Esophagus (tissue), 2 donors: ENCODE data around the gene ARL5C. TPM values are rescaled to one million over a fixed set of nuclear protein-coding genes. Genes with fewer than 3 reads are reported as not detected.

Source experiments
- H3K27ac ChIP-seq, 2 donors: one replicate each; pipeline ENCODE4 v1.5.1; 2013; ENCODE audit warnings: low read depth in 2 of 2, mild to moderate bottlenecking in 2 of 2, inconsistent platforms in 1 of 2, low read length in 1 of 2, moderate library complexity in 1 of 2
- H3K27me3 ChIP-seq, 2 donors: one replicate each; pipeline ENCODE4 v1.6.1; 2013; ENCODE audit warnings: low read length in 2 of 2, control low read depth in 1 of 2, mild to moderate bottlenecking in 1 of 2; ENCODE audit not compliant: insufficient read depth in 2 of 2, control insufficient read depth in 1 of 2
- H3K36me3 ChIP-seq, 2 donors: one replicate each; pipeline ENCODE4 v1.6.1; 2013; ENCODE audit warnings: low read length in 1 of 2; ENCODE audit not compliant: control insufficient read depth in 2 of 2, insufficient read depth in 2 of 2
- H3K4me1 ChIP-seq, 2 donors: one replicate each; pipeline ENCODE4 v1.6.1; 2013; ENCODE audit warnings: low read length in 1 of 2; ENCODE audit not compliant: control insufficient read depth in 2 of 2, insufficient read depth in 2 of 2
- H3K4me3 ChIP-seq, 2 donors: one replicate each; pipeline ENCODE4 v1.5.1; 2013; ENCODE audit warnings: low read length in 2 of 2, mild to moderate bottlenecking in 2 of 2, low read depth in 1 of 2, moderate library complexity in 1 of 2
- H3K9me3 ChIP-seq, 2 donors: one replicate each; pipeline ENCODE4 v1.6.1; 2013; ENCODE audit warnings: mild to moderate bottlenecking in 2 of 2, low read depth in 1 of 2, low read length in 1 of 2, moderate library complexity in 1 of 2; ENCODE audit not compliant: control insufficient read depth in 2 of 2, insufficient read depth in 1 of 2
- WGBS, 2 donors: extraction: QIAGEN DNeasy Blood & Tissue Kit; methylation state at CpG; one replicate each; pipeline ENCODE4 v1.1.7; 2013; 5-methylcytosine and 5-hydroxymethylcytosine counted together
- polyA plus RNA-seq, 2 donors: library from polyadenylated mRNA; stranded (reverse); fragments of 200-250 nt; gene quantifications; one replicate each; pipeline ENCODE4 v1.2.3, GENCODE V29; 2013
- donor health status: healthy with polysubstance abuse.
- donor health status: Bipolar disorder and iron deficiency.

ARL5C gene, protein sequence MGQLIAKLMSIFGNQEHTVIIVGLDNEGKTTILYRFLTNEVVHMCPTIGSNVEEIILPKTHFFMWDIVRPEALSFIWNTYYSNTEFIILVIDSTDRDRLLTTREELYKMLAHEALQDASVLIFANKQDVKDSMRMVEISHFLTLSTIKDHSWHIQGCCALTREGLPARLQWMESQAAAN
- not detected for polyA plus RNA-seq

- Histone ChIP-seq H3K9me3 (no peaks in the 10 kb centered on the region), H3K36me3 (no peaks in the 10 kb centered on the region), H3K27ac (no peak within 1 kb of the TSS), H3K4me3 (peak within 1 kb of the TSS; percentile 27 to 37), H3K4me1 (peaks cover 0 to 2% of the 10 kb centered on the region in 2 donors), H3K27me3 (no peaks in the 10 kb centered on the region)
- WGBS, 2 donors, result 69 to 75% methylated on average over 17 of the region's 17 CpGs
These were observed at the start of gene ARL5C for GRCh38 chr17:39165841-39166349. Gene ARL5C (minus strand): TSS chr17:39166161. CDS start chr17:39165760, 401 bp downstream.

DNA sequence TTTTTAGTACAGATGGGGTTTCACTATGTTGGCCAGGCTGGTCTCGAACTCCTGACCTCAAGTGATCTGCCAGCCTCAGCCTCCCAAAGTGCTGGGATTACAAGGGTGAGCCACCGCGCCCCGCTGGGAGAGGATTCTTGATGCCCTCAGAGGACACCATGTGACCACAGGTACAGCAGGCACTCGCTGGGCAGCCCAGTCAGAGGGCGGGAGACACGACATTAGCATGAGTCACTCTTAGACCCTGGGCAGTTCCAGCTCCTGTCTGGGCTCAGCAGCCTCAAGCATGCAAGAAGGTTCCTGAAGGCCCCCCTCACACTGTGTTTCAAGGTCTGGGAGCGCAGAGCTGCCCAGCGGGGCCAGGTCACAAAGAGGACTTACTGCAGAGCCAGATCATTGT lies 47.9 kb upstream of the ARL5C start:
- no peak overlapping the region for H3K27ac ChIP-seq
- H3K27me3 ChIP-seq, result no peaks in the 10 kb centered on the region
- 62 to 72% methylated on average over 9 of the region's 9 CpGs for WGBS, 2 donors
- H3K36me3 ChIP-seq, result no peaks in the 10 kb centered on the region
- H3K4me1 ChIP-seq, result peaks cover 3 to 17% of the 10 kb centered on the region in 2 donors
- H3K9me3 ChIP-seq, result no peaks in the 10 kb centered on the region
- H3K4me3 ChIP-seq, result no peak overlapping the region

GRCh38 chr17:39212841-39213480 lies 47.0 kb upstream of the ARL5C start:
- H3K4me1 ChIP-seq, result peaks cover 3 to 18% of the 10 kb centered on the region in 2 donors

GRCh38 chr17:39212195-39212810 lies 46.3 kb upstream of the ARL5C start:
- Histone ChIP-seq H3K4me1 (peaks cover 3 to 18% of the 10 kb centered on the region in 2 donors), H3K27ac (peak overlapping the region in 1 of 2 donors; percentile 13), H3K36me3 (no peaks in the 10 kb centered on the region), H3K27me3 (no peaks in the 10 kb centered on the region), H3K4me3 (no peak overlapping the region), H3K9me3 (no peaks in the 10 kb centered on the region)
- 58 to 68% methylated on average over 11 of the region's 11 CpGs for WGBS, 2 donors

More at GRCh38 chr17:39212841-39213480, 47.0 kb upstream of the ARL5C start:
- WGBS, 2 donors, result 46 to 58% methylated on average over 16 of the region's 16 CpGs
- Histone ChIP-seq H3K4me3 (no peak overlapping the region), H3K27me3 (no peaks in the 10 kb centered on the region), H3K27ac (peak overlapping the region in 1 of 2 donors; percentile 13), H3K9me3 (no peaks in the 10 kb centered on the region), H3K36me3 (no peaks in the 10 kb centered on the region)

DNA sequence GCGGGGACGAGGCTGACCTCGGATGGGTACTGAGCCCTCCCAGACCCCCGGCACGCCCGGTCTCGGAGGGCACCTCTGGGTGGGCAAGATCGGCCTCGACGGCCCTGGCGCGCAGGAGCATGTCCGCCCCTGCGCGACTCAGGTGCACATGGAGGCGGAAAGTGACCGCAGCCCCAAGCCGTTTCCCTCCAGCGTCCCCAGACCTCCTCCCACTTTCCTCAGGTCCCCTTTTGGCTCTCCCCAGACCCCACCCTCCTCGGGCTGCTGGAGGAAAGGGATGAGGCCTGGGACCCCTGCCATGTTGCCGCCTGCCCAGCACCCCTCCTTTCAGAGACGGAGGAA lies 44.1 kb upstream of the ARL5C start:
- H3K36me3 ChIP-seq, result peaks cover 0 to 2% of the 10 kb centered on the region in 2 donors
- no peak overlapping the region for H3K27ac ChIP-seq
- 12 to 15% methylated on average over 22 of the region's 22 CpGs for WGBS, 2 donors
- H3K27me3 ChIP-seq, result no peaks in the 10 kb centered on the region
- peaks cover 3 to 18% of the 10 kb centered on the region in 2 donors for H3K4me1 ChIP-seq
- H3K9me3 ChIP-seq, result no peaks in the 10 kb centered on the region
- H3K4me3 ChIP-seq, result peak overlapping the region; percentile 22 to 31

DNA sequence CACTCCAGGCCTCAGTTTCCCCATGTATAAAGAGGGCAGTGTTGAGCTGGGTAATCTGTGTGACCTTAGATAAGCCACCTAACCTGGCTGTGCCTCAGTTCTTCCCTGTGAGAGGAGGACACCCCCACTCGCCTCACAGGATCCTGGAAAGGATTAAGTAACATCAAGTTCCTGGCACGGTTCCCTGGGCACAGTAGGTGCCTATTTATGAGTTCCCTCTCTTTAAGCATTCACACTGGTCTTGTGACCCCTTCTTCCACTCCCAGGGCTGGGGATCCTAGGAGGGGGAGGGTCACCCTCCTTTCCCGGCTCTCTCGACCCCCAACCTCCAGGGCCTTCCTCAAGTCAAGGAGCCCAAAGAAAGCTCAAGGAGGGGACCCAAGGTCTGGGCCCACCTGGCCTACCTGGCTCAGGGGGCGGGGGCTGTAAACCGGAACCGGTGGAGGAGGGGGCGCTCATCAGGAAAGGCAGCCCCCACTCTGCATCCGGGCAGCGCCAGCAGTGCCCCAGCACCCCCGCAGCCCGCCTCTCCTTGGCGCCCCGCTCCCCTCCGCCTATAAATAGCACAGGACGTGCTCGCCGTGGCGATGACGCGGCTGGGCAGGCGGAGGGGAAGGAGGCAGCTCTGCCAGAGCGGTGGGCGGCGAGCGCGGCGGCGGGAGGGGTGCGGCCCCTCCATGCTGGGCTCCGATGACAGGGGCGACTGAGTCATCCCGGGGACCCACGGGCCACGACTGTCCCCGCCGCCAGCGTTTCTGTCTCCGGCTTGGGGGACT lies 43.5 kb upstream of the ARL5C start:
- WGBS, 2 donors, result 2 to 3% methylated on average over 35 to 39 of the region's 39 CpGs
- Histone ChIP-seq H3K27me3 (no peaks in the 10 kb centered on the region), H3K9me3 (no peaks in the 10 kb centered on the region), H3K36me3 (peaks cover 1 to 4% of the 10 kb centered on the region in 2 donors), H3K4me1 (peaks cover 3 to 18% of the 10 kb centered on the region in 2 donors), H3K27ac (no peak overlapping the region), H3K4me3 (peak overlapping the region; percentile 22 to 31)

DNA sequence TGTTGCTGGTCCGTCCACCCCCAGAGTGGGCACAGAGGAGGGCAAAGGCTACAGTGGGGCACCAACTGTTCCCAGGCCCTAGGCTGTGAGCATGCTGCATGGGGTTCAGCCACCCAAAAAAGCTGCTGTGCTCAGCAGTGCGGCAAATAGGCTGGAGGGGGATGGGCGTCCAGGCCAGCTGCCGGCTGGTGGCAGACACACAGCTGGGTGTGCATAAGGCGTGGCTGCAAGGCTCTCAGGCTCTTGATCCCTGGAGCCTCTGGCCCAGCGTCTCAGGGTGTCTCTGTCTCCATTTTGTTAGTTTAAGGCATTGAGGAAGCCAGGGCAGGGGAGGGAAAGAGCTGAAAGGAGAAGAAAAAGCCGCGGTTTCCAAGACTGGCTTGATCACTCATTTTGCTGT lies 42.9 kb upstream of the ARL5C start:
- H3K9me3 ChIP-seq, result no peaks in the 10 kb centered on the region
- 44 to 49% methylated on average over 8 of the region's 8 CpGs for WGBS, 2 donors
- peaks cover 8 to 9% of the 10 kb centered on the region in 2 donors for H3K36me3 ChIP-seq
- H3K4me1 ChIP-seq, result peaks cover 3 to 18% of the 10 kb centered on the region in 2 donors
- no peak overlapping the region for H3K27ac ChIP-seq
- no peaks in the 10 kb centered on the region for H3K27me3 ChIP-seq
- H3K4me3 ChIP-seq, result no peak overlapping the region

- Histone ChIP-seq H3K27ac (no peak overlapping the region), H3K36me3 (peaks cover 12 to 16% of the 10 kb centered on the region in 2 donors), H3K27me3 (no peaks in the 10 kb centered on the region), H3K9me3 (no peaks in the 10 kb centered on the region), H3K4me1 (peaks cover 3 to 18% of the 10 kb centered on the region in 2 donors), H3K4me3 (no peak overlapping the region)
- 68 to 72% methylated on average over 7 of the region's 7 CpGs for WGBS, 2 donors
These were observed 42.2 kb upstream of the ARL5C start for GRCh38 chr17:39208136-39208535.

- no peak overlapping the region for H3K27ac ChIP-seq
- H3K4me3 ChIP-seq, result no peak overlapping the region
- WGBS, 2 donors, result 78 to 82% methylated on average over 3 of the region's 3 CpGs
- H3K36me3 ChIP-seq, result peaks cover 18 to 28% of the 10 kb centered on the region in 2 donors
- H3K9me3 ChIP-seq, result no peaks in the 10 kb centered on the region
- peaks cover 2 to 14% of the 10 kb centered on the region in 2 donors for H3K4me1 ChIP-seq
- H3K27me3 ChIP-seq, result no peaks in the 10 kb centered on the region
These were observed 39.2 kb upstream of the ARL5C start for GRCh38 chr17:39205112-39205526.
